Measurements from ENCODE around the gene OXSR1.
"Not testable (repeated sequence)": the region's sequence is repeated elsewhere in the genome, so short reads cannot be mapped to it uniquely, and the experiment has no call there.

The OXSR1 gene

DNA sequence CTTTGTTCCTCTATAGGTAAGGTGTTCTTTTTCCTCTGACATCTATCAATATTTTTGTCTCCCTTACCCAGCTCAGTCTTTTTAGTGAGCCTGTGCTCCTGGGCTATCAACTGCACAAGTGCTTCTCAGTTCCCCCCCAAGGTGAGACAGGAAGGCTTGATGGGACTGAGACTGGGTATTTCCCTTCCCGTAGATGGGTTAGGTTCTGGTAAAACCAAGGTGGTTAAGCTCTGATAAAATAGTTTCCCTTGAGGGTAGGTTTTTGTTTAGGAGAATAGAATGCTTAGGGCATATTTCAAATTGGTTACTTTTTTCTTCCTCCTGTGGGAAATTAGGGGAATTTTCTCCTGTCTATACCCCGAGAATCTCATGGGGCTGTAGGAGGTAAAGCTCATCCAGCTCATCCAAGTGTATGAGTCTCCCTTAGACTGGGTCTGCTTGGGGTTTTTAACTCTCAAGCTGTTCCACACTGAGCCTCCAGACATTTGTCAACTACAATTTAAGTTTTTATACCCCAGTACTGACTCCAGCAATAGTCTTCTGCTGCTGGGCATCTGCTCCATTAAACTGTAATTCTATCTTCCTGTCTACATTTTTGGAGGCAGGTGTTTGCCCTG, 44.9 kb downstream of the OXSR1 start:
- intact Hi-C loops (cut with DNase I): no loop called here
- DNase-seq: no peak

DNA sequence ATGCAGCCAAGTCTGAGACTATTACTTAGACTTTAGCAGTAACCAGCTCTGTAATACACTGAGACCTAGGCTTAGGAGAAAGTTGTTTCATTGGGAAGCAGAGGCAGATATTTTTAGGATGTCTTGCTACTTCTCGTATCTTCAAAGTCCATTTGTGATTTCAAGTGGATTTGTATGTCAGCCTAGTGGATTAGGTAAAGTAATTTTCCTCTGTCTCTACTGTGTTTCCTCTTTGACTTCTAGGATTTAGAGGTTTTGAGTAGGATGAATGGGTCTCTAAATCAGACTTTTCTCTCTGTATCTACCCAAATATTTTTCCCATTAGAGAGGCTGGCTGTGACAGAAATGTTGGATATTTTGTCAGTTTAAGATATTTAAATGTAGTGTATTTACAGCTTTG, 46.8 kb downstream of the OXSR1 start:
- intact Hi-C loops (cut with DNase I): no loop called here
- DNase-seq: no peak

DNA sequence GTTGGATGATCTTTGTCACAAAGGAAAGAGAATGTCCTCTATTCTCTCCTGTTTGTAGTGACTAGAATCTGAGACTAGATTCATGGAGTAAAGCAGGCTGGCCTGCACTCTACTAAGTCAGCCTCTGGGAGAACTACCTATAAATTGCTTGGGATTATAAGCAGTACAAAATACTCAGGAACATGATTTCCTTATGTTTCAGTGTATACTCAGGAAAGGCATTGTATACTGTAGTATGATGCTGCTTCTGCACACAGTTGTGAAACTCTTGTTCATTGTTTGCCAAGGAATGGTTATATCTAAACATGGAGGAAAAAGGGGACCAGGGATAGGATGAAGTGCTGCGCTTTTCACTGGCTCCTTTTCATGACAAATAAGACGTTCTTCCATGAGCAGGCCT, 49.2 kb downstream of the OXSR1 start:
- DNase-seq: no peak
- intact Hi-C loops (cut with DNase I): no loop called here

DNA sequence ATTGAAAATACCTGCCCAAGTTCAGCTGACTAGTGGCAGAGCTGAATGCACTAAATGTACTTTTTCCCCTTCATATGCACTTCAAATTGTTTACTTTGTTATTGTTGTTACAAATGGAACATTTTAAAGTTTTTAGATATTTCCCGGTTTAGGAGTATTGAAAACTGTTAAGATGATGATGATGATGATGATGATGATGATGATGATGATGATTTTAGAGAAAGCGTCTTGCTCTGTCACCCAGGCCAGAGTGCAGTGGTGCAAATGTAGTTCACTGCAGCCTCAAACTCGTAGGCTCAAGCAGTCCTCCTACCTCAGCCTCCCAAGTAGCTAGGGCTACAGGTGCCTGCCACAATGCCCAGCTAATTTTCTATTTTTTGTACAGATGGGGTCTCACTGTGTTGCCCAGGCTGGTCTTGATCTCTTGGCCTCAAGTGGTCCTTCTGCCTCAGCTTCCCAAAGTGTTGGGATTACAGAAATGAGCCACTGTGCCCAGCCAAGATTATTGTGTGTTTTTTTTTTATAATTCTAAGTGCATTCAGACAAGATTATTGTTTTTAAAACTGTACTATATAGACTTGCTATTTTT, 54.4 kb downstream of the OXSR1 start:
- no peak for DNase-seq
- intact Hi-C loops (cut with DNase I): no loop called here

DNA sequence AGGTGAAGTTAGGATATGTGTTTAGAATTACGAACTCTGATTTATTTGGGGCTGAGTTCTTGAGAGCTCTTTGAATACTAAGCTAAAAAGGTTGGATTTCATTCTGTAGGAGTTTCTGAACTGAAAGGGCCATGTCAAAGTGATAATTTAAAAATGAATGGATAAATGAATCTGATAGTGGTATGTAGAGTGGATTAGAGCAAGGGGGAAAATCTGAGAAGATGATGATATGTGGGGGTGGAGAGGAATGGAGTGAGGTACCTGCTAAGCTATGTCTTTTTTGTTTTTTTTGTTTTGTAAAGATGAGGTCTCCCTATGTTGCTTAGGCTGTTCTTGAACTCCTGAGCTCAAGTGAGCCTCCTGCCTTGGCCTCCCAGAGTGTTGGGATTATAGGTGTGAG, 55.7 kb downstream of the OXSR1 start:
- intact Hi-C loops (cut with DNase I): no loop called here
- no peak for DNase-seq

DNA sequence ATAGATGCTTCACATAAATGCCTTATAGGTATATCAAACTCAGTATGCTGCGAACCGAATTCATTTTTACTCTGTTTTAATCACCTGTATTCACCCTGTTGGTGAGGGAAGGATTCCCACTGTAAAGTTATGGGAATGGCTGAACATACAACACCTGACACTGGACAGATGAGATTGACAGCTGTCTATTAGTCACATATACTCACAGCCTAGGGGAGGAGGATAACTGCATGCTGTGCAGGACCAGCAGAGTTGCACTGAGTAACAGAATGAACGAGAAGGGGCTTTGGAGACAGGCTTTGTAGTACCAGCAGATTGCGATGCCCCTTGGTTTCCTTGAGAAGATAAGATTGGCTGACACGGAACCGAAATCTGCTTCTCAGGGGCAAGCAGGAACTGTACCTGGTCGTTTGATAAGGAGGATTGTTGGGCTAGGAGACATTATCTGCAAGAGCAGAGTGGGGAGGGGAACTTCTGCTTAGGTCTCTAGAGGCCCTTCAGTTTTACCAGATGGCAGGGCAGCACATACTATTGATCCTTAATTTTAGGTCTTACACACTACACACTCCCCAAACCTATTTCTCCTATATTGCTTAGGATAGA, 56.8 kb downstream of the OXSR1 start:
- intact Hi-C loops (cut with DNase I): no loop called here
- no peak for DNase-seq

DNA sequence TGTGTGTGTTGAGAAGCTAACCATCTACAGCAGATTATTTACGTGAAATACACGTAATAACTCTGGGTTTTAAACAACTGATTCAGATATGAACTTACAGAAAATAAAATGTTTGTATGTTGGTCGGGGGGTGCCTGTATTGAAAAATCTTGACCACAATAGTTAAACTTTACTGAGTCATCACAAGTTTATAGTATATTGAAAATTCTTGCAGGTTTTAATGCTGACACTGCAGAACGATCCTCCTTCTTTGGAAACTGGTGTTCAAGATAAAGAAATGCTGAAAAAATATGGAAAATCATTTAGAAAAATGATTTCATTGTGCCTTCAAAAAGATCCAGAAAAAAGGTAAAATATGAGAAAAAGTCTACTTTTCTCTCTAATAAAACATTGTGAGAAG, 59.0 kb downstream of the OXSR1 start:
- no peak for DNase-seq
- intact Hi-C loops (cut with DNase I): no loop called here

DNA sequence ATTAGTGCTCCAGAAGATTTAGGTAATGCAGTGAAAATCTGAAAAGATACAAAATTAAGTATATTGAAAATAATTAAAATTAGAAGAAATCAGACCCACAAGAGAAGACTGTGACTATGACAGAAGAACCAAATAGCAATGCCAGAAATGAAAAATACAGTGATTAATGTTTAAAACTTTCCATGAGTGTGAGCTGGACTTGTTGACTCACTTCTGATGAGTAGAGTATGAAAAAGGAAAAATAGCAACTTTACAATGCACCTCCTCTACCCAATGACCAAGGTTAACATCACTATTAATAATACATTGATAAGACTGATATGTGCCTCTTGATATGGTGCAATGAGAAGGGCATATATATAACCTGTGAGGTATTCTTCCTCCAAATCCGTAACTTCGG, 60.9 kb downstream of the OXSR1 start:
- intact Hi-C loops (cut with DNase I): no loop called here
- no peak for DNase-seq

DNA sequence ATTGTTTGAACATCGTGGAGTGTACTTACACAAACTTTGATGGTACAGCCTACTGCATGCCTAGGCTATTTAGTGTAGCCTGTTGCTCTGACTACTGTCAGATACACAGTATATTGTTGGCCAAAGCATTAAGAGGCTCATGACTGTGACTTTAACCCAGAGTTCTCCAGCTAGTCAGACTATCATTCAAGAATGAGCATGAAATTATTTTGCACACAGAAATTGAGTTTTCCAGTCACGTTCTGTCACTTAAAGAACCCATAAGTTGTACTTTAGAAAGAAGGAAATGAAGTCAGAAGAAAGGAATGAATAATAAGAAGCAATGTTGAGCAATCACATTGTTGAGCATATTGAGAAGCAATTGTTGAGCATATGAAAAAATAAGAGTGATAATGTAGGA, 62.7 kb downstream of the OXSR1 start:
- intact Hi-C loops (cut with DNase I): no loop called here
- no peak for DNase-seq

DNA sequence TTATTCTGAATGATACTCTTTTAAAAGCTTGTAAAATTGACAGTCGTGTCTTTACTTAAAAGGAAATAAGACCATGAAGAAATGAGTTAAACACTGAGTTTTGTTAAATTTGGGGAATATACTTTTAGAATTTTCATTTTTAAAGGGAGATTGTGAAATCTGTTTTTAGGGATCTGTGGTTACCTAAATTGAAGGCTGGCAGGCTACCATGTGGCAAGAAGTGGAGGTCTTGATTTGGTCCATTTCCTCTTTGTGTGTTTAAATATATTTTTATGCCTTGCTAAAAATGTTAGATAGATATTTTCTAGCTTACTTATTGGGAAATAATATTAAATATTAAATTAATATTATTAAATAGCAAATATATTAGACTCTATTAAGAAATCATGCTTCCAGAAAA, 63.7 kb downstream of the OXSR1 start:
- intact Hi-C loops (cut with DNase I): no loop called here
- DNase-seq: no peak

DNA sequence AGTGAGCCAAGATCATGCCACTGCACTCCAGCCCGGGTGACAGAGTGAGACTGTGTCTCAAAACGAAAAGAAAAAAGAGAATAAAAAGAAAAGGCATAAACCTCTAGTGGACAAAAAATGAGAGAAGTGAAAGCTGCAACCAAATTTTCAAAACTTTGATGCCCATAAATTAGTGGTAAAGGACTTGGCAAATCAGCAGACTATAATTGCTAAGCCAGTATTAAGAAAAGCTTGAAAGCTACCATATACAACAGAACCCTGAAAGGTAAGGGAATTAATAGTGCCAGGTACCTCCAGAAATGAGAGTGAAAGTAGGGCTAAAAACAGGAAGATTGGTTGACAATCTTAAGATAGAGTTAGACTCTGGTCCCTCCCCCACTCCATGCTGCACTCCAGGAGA, 67.4 kb downstream of the OXSR1 start:
- intact Hi-C loops (cut with DNase I): no loop called here
- no peak for DNase-seq

DNA sequence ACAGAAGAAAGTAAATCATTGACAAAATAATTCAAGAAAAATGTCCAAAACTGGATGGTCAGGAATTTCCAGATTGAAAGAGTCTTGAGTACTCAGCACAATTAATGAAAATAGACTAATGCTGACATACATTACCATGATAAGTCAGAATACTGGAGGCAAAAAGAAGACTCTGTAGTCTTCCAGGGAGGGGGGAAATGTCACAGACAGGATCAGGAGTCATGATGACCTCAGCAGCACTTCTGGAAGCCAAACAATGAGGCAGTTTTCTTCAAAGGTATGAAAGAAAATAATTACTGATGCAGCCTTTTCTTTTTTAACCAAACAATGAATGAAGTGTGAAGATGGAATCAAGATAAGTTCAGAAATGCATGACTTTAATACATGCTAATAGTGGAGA, 70.1 kb downstream of the OXSR1 start:
- intact Hi-C loops (cut with DNase I): no loop called here
- no peak for DNase-seq

DNA sequence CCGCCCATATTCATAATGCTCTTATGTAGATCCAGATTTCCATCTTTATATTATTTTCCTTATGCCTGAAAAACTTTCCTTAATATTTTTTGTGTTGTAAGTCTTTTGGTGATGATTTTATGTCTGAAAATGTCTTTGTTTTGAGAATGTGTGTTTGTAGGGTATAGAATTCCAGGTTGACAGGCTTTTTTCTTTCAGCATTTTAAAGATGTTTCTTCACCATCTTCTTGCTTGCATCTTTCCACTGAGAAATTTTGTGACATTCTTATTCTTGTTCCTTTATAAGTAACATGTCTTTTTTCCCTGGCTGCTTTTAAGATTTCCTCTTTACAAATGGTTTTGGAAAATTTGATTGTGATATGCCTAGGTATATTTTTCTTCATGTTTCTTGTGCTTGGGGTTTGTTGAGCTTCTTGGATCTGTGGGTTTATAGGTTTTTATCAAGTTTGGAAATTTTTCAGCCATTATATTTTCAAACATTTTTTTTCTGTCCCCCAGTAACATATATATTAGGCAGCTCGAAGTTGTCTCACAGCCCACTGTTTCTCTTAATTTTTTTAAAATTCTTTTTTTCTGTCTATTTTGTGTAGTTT, 73.2 kb downstream of the OXSR1 start:
- intact Hi-C loops (cut with DNase I): no loop called here
- no peak for DNase-seq

DNA sequence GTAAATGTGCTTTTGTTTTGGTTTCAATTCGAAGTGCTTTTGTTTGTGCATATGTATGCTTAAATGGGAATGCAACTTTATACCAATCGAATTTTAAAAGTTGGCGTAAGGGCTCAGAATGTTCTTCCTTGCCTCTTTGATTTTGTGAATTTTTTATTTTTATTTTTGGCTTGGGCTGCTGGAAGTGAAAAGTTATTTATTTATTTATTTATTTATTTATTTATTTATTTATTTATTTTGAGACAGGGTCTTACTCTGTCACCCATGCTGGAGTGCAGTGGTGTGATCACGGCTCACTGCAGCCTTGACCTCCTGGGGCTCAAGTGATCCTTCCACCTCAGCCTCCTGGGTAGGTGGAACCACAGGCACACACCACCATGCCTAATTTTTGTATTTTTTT, 77.5 kb downstream of the OXSR1 start:
- intact Hi-C loops (cut with DNase I): not testable (repeated sequence)

DNA sequence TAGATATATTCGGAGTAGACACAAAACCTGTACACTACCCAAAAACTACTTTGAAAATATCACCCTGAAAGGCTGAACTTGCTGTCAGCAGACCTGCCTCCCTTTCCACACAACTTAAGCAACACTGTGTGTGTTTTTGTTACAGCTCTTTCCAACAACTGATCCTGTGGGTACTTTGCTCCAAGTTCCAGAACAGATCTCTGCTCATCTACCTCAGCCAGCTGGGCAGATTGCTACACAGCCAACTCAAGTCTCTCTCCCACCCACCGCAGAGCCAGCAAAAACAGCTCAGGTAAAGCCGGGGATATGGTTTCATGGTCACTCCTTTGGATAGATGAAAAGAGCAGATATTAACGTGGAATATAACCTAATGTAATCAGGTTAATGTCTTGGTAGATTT, 80.6 kb downstream of the OXSR1 start:
- DNase-seq: no peak

More for the DNA sequence above, 77.5 kb downstream of the OXSR1 start:
- DNase-seq: not testable (repeated sequence)

DNA sequence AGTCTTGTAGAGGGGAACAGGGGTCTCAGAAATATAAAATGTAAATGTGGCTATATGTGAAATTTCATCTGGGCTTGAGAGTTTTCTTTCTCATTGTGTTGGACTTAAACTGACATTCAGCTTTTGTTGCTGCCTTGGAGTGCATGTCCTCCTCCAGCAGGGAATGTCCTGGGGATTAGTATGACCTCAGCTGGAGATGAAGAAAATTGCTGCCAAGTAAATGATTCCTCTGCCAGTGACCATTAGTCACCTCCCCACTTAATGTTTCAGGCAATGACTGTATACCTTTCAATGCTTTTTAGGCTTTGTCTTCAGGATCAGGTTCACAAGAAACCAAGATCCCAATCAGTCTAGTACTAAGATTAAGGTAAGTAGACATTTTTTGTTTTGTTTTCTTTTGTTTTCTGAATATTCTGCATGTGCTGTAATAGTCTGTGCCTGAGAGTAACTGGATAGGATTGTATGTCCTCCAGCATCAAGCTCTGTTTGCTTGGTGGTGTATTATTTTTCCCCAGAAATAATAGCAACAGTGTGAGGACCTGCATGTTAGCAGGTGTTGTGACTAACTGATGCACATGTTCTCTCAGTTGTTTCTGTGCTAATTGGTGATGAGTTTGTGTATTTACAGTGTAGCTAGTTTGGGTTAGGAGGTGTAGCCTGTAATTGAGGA, 82.2 kb downstream of the OXSR1 start:
- DNase-seq: no peak
- intact Hi-C loops (cut with DNase I): no loop called here

More for the DNA sequence above, 80.6 kb downstream of the OXSR1 start:
- intact Hi-C loops (cut with DNase I): no loop called here

DNA sequence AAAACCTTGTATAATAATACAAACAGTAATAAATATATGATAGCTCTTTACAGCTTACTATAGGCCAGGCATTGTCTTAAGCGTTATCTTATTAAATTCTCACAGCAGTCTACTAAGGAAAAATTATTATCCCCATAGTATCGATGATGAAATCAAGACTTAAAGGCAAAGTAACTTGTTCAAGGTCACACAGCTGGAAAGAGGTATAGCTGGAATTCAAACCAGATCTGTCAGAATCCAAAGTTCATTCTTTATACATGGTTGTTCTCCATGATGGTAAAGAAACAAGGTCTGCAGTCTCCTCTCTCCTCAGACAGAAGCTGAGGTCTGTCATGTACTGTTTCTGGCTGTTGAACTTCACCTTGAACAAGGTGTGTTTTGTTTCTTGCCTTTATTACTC, 84.9 kb downstream of the OXSR1 start:
- DNase-seq: no peak
- intact Hi-C loops (cut with DNase I): no loop called here

DNA sequence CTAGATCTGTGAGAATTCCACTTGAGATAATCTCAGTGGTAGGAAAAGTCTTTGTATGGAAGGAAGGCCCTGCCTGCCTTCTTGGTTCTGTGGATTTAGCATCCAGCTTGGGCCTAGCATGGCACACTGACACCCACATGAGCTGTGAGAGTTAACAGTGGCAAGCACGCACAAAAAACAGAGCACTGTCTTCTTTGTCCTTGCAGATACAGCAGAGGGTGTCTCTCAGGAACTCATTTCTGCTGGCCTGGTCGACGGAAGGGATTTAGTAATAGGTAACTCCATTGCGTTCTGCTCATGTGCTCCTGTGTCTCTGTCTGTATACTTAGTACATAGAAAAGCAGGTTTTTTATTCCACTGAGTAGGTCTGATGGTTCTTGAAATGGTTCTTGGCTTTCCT, 85.9 kb downstream of the OXSR1 start:
- intact Hi-C loops (cut with DNase I): no loop called here

DNA sequence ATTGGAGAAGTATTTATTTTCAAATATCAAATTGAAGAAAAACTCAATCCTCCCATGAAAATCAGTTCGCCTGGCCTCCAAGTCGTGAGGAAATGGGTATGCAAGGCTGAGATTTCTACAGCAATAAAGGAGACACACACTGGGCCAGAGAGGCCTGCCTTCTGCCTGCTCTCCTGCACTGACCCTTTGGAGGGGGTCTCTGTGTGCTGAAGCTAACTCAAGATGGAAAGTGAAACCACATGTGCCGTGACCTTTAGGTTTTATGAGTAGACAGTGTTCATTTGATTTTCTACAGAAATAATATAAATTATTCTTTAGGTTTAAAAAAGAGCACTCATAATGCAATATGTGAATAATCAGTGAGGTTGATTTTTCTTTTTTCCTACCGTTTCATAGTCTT, 88.4 kb downstream of the OXSR1 start:
- no peak for DNase-seq
- intact Hi-C loops (cut with DNase I): no loop called here

More for the DNA sequence above, 85.9 kb downstream of the OXSR1 start:
- DNase-seq: no peak

DNA sequence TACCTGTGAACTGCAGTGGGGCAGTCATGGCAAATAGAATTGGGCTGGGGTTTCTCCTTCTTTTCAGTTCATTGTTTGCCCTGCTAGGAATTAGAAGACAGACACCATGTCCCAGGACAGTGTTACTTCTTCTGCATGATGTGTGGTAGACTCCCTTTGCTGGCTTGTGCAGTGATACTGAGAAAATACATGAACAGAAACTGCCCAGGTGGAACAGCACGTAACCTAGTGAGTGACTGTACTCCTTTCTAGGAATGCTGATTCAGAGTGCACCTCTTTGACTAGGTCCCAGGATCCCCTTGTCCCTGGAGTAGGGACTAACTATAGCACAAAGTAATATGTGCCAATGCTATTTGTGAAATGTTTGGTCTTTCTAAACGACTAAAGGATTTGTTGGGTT, 89.5 kb downstream of the OXSR1 start:
- intact Hi-C loops (cut with DNase I): no loop called here
- DNase-seq: no peak

DNA sequence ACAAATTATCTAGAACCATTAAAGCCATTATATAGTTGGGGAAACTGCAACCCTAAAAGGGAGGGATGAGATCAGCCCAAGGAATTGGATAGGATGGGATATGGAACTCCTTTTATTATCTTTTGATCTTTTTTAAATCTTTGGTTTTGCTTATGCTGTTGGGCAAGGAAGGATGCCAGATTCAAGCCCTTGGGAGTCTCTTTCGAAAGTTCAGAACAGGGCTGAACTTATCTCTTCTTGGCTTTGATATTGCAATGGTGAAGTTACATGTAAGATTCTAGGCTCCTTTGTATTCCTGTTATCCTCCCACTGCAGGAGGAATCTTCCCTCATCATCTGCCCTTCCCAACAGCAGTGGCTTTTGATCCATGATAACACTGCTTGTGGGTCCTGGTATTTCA, 90.3 kb downstream of the OXSR1 start:
- DNase-seq: no peak
- intact Hi-C loops (cut with DNase I): no loop called here

DNA sequence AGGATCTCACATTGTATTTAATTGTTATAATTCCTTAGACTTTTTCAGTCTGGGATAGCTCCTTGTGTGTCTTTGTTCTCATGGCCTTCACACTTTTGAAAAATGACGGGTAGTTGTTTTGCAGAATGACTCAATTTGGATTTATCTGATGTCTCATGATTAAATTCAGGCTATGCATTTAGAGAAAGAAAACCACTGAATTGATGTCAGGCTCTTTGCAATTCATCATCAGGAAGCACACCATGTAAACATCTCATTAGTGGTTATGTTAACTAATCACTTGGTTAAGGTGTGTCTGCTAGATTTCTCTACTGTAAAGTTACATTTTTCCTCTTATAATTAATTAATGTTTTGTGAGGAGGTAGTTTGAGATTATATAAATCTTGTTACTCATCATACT, 92.2 kb downstream of the OXSR1 start:
- no peak for DNase-seq
- intact Hi-C loops (cut with DNase I): no loop called here
